ENCODE measurements around the gene KYNU. TPM values are rescaled to one million over a fixed set of nuclear protein-coding genes. Genes with fewer than 3 reads are reported as not detected.

The KYNU gene
- total and polyA plus RNA-seq, 10 of the 15 experiments (the other 5 are each of a cell fraction or from before 2014, with no cell fraction given) = 31.3 to 101 (median 38.3) TPM

- TF ChIP-seq BCL3 (IDR thresholded peaks at IDR 0.05; ENCODE audit: borderline replicate concordance, insufficient read depth, low read depth, low read length, poor library complexity, severe bottlenecking) = no peak
- TF ChIP-seq EP300 (IDR thresholded peaks at IDR 0.05; ENCODE audit: borderline replicate concordance in 1 of 2, control insufficient read depth in 1 of 2, low read depth in 2 of 2, low read length in 2 of 2) = 0 out of 4 replicates have a peak, but pooled peaks of 1 of the 2 experiments have one; percentile 25
- no peak for TF ChIP-seq YBX1 (IDR thresholded peaks at IDR 0.05)
- TF ChIP-seq CUX1 (IDR thresholded peaks at IDR 0.05; ENCODE audit: insufficient replicate concordance, low read depth, low read length) = no peak
- TF ChIP-seq MXI1 (IDR thresholded peaks at IDR 0.05; ENCODE audit: low read depth, low read length) = peak; percentile 12; the same call in 1 of the 2 replicates
- TF ChIP-seq GABPA (IDR thresholded peaks at IDR 0.05; ENCODE audit: low read depth) = 0 out of 2 replicates have a peak, but pooled peaks have one; percentile 6
These were observed 691 bp downstream of the KYNU start (continued) for GRCh38 chr2:142878031-142878678.
